ENCODE measurements around the gene ARID1B.

The ARID1B gene

DNA sequence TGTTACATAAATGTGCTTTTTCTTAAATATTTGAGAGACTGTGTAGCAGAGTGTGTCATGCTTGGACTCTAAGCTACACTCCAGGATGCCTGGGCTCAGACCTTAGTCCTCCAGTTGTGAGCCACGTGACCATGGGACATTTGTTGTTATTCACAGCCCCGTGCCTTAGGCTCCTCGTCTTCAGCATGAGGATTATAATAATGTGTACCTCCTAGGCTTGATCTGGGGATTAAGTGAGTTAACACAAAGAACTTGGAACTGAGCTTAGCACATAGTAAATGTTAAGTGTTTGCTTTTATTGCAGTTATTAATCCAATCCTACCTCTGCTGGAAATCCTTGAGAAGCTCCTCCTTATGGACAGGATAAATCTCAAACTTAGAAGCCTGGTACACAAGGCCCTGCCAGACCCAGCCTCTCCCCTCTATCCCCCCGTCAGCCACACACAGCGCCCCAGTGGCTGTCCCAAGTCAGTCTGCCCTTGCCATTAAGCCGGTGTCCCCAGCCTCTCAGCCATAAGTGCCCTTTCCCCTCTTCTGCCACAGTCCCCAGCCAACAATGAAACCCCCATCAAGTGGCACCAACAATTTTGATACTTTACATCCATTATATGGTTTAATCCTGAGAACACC, 368.6 kb downstream of the ARID1B start:
- no peak for DNase-seq

DNA sequence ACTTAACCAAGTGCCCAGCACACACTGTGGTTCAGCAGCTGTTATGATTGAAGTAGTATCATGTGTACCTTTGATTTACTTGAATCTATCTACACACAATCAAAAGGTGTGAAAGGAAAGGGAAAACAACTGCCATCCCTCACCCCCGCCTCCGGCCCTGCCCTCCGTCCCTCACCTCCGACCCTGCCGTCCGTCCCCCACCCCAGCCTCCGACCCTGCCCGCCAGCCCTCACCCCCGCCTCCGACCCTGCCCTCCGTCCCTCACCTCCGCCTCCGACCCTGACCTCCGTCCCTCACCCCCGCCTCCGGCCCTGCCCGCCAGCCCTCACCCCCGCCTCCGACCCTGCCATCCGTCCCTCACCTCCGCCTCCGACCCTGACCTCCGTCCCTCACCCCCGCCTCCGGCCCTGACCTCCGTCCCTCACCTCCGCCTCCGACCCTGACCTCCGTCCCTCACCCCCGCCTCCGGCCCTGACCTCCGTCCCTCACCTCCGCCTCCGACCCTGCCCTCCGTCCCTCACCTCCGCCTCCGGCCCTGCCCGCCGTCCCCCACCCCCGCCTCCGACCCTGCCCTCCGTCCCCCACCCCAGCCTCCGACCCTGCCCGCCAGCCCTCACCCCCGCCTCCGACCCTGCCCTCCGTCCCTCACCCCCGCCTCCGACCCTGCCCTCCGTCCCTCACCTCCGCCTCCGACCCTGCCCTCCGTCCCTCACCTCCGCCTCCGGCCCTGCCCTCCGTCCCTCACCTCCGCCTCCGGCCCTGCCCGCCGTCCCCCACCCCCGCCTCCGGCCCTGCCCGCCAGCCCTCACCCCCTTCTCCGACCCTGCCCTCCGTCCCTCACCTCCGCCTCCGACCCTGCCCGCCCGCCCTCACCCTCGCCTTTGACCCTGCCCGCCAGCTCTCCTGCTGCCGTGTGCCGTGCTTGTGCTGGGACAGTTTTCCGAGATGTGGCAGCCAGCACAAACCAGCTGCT, 370.2 kb downstream of the ARID1B start:
- DNase-seq: peak; percentile 36

DNA sequence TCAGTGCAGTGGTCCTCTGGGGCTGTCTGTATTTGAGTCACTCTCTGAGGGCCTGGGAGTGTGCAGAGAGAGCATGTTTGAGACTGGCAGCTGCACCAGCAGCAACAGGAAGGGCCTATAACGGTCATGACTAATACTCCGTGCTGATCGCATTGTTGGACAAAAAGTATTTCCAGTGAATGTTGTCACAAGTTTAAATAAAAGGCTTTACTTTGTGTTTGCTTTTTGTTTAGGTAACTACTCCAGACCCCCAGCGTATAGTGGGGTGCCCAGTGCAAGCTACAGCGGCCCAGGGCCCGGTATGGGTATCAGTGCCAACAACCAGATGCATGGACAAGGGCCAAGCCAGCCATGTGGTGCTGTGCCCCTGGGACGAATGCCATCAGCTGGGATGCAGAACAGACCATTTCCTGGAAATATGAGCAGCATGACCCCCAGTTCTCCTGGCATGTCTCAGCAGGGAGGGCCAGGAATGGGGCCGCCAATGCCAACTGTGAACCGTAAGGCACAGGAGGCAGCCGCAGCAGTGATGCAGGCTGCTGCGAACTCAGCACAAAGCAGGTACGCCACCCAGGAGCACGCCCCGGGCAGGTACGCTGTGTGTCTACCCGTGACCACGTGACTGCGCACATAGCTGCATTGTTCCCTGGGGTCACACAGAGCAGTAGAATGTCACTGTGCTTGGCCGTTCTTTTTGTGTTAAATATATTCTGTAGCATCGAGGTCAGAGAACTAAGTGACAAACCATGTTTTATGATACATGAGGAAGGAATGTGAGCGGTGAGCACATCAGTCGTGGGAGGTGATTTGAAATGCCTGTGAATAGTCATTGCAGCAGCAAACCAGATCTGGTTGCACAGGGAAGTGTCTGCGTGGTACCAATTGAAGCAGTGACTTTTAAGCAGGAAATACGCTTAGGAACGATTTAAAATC, 371.5 kb downstream of the ARID1B start:
- no peak for DNase-seq

DNA sequence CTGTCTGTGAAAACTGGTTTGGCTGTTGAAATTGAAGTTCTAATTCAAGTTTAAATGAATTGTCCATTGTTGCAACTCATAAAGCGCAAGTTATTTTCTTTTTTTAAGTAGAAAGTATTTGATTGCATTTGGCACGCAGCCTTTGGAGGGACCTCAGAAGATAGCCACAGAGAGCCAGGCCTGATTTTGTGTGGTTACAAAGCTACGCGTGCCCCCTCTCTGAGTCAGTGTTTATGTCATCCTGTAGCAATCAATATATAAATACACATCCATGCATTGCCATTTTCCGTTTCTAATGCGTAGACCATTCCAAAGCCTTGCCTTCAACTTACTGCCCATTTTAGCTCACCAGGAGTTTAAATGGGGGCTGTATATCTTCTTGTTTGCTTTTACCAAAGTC, 372.9 kb downstream of the ARID1B start:
- no peak for DNase-seq

DNA sequence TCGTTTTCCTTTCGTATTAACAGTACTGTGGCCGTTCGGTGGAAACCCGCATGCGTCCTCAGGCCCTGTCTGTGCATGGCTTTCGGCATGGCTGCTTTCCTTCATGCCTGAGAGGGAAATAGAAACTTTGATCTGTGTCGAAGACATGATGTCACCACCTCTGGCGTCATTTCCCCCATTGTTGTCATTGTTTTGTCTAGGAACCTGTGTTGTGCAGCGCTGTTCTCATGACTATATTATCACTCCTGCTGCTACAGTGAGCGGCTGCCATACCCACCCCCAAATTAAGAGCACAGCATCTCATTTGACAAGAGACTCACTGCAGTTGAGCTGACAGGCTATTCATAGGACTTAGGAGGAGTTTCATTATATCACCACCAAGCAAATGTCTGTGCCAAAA, 373.9 kb downstream of the ARID1B start:
- no peak for DNase-seq

DNA sequence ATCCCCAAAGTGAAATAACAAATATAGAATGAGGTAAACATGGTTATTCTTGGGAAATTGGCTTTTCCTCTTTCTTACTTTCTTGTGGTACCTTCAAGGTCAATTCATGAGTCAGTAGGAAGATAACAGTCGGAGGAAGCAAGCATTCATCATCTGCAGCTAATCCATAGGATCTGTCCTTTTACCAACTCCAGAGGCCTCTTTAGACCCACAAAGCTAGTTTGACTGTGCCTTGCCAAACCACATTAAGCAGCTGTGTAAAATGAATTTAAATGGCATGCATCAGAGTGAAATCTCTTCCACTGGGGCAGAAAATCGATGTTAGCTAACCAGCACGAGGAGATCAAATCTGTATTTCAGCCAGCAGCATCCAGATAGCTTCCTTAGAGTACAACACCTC, 374.8 kb downstream of the ARID1B start:
- no peak for DNase-seq

DNA sequence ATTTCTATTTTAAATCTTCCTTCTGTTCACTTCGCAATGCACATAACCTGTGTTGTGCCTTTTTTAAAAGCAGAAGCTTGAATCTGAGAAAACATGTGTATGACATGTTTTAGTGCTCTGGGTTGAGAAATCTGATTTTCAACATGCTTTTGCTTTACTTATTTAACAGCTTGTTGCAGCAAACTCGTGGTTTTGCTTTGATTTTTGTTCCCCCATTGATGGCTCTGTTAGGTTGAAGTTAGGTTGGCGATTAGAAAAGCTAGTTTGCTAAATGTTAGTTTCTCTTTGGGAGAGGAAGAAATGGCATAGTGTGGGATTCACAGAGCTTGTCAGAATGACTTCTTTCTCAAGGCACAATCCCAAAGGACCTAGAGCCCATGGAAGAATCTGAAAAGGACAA, 375.4 kb downstream of the ARID1B start:
- DNase-seq: no peak

DNA sequence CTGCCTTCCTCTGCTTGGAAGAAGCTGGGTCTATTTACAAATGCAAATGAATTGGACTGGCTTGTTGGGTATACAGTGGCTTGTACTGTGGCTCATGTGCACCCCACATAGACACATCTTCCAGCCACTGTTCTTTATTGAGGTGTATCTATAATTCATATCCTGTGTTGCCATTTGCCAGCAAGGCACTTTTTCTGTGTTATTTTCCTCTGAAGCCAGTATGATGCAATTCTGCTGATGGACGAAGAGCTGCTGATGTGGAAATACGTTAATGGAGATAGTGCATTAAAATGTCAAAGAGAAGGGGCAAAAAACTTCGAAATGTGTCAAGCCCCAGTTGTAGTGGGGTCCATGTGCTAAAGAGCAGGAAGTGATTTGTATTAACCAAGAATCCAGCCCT, 378.6 kb downstream of the ARID1B start:
- DNase-seq: no peak

DNA sequence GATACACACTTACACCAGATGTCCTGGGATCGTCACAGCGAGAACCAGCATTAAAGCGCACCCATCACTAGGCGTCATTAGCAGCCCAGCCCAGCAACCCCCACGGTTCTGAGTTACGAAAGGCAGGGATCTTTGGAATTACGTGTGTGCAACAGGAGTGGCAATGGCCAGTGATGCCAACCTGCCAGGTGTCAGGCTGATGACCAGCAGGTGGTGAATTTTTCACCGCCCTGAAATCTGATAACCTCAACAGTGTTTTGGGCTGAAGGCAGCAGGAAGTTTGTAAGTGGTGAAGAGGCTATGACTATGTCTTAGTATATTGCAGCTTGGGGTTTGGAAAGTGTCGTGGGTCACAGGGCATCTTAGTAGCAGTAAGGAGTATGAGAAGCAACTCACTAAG, 380.1 kb downstream of the ARID1B start:
- DNase-seq: no peak

DNA sequence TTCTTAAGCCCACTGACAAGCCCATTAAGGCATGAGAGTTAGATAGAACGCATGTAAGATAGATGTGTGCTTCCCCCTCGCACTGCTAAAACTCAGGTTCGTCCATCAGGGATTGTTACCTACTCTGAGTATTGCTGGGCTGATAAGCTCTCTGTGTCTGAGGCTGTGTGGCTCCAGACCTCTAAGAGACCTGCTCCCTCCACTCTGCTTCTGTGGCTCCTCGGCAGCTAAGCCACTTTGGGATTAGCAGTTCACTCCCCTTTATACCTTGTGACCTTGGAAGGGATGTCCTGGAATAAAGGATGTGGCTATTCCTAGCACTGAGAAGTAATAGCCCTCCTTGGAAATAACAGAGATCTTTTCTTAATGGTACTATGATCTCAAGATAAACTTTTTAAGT, 381.3 kb downstream of the ARID1B start:
- DNase-seq: no peak

DNA sequence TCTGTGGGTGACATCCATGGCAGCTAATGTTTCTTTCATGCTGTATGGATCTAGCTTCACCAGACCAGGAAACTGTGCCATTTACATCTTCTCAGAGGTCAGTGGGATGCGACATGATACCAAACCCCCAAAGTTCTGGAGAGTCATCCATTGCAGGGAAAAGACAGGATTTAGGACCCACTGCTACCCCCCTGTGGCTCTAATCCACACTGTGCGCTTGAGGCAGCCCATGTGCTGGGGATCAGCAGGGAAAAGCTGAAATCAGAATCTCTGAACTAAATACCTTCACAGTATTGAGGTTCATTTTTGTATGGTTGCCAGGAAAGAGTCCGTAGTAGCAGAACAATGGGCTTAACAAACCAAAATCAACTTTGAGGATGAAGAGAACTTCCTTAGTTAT, 381.7 kb downstream of the ARID1B start:
- DNase-seq: no peak

DNA sequence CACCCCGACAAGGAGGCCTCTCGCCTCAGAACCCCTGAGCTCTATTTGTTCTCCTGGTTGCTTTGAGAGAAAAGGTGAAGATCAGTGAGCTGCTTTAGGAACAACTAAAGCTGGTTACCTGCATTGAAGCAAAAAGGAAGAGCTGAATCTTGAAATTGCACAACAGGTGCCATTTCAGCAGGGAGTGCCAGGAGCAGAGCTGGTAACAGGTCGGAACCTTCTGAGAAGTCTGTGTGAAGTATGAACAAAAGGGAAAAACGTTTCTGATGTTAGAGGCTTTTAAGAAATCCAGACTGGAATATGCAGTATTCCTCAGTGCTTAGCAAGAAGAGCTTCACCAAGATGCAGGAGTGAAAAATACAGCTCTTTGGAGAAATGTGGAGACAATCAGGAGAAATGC, 382.2 kb downstream of the ARID1B start:
- DNase-seq: no peak

DNA sequence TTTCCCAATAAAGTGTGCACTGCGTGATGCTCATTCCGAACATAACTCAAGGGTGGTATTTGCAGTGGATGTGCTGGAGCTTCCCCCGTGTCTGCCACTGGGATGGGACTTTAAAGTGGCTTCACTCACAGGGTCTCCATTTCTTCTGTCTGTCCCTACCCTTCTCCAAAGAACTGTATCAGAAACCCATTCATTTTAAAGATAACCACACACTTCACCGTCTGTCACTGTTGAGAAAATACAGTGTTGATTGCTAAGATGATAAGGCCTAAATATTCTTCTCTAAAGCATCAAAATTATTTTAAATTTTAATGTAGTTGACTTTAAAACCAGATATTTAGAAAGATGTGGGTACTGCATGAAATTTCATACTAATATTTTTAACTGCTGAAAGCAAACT, 384.7 kb downstream of the ARID1B start:
- no peak for DNase-seq

DNA sequence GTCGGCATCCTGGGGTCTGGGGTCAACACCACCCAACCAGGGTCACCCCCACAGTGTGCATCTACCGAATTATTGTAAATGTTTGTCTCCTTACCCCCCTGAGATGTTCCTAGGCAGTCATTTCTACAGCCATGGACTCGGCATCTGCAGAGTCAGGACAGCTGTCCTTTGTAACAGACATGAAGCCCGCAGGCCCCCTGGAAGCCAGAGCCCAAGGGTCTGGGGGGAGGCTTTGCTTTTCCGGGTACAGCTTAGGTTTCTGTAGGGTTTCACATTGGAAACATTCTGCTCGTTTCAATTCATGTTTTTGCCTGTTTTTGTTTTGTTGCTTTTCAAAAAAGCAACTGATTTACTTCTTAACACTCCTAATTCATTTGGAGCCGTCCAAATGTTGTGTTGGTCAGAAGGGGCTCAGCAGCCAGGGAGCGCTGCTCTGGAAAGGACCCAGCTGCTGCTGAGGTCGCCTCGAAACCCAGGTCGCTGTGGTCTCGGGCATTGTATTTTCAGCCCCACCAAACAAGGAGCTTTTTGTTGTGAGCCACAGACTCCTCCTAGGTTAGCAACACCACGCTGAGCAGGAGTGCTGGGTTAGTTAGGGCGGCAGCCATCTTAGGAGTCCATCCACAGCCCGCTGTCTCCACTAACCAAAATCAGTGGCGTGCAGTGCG, 385.7 kb downstream of the ARID1B start:
- no peak for DNase-seq

DNA sequence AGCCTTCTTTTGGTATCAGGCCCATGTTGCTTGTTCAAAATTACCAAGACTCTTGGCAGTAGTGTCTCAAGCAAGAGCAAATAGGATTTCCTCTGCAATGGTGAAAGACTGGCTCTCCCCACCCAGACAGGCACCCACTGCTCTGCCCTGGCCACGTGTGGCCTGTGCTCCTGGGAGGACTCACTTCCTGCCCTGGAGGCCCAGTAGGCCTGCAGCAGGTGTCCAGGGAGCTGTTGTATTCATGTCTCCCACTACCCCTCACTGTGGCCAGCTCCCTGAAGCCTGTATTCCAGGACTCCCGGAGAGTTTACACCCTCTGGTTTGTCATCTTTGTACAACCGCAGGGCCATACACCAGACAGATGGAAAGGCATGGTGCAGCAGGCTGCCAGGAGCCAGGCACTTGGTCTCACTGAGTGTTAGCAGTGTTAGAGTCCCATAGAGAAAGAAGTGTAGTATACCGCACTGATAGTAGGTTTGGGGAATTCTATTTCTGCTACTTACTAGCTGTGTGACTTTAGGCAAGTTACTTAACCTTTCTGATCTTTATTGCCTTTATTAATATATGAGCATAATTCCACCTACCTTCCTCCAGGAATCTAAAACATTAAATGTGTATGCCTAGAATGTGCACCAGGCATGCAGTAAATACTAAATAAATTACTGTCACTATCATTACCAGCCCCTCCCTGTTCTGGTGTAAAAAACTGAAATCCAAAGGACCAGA, 386.4 kb downstream of the ARID1B start:
- no peak for DNase-seq

DNA sequence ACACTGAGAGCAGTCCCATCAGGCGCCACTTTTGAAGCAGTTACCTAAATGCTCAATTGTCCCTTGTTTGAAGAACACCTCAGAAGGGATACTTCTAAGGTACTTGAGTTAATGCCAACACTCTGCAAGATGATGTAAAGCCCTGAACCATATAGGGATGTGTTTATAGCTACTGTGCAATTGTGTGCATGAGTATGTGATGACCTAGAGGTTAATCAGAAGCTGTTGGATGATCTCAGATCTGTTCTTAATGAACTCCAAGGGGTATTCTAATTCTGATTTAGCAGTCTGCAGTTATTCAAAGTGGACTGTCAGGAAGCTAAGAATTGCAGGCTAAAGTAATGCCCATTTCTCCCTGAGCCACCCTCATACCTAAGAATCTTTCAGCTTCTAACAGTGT, 387.8 kb downstream of the ARID1B start:
- DNase-seq: no peak

DNA sequence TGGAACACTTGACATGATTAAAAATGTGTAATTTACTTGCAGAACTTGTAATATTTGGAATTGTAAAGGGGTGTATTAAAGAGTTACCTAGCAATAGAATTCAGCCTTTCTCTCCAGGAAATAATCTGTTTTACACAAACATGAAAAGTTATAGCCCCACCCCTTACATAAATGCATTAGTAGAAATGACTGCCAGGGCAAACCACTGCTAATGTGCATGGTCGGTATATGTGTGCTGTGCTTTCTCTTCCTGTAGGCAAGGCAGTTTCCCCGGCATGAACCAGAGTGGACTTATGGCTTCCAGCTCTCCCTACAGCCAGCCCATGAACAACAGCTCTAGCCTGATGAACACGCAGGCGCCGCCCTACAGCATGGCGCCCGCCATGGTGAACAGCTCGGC, 389.6 kb downstream of the ARID1B start:
- no peak for DNase-seq

DNA sequence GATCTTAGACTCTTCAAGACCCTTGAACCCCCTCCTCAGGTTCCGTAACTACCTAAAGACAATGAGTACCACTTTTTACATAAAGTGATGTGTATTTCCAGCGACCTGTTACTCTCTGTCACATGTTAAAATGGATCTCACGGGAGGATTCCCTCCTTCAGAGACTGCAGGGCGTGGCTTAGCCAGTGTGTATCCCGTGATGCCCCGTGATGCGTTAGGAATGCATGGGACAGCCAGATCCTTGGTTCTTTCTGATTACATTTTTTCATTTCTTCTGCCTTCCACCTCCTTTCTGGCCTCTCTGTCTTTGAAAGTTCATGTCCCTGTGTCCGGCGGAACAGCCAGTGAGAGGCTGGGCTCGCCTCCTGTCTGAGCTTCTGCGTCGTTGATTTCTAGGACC, 390.7 kb downstream of the ARID1B start:
- no peak for DNase-seq

DNA sequence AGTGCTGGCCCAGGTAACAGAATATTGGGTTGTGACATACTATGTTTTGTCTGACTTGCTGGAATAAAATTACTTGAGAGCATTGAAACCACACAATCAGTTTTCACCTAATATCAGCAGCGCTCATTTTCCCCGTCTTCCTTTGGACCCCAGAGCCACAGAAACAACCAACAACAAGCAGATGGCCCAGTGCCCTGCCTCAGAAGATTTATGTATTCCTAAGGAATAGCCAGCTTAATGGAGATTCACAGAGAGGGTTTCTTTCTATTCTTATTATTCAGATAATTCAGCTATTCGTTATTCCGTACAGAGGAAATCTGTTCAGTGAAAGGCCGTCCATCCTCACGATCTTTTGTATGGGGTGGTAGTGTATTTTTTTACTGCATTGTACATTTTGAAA, 391.3 kb downstream of the ARID1B start:
- DNase-seq: no peak

DNA sequence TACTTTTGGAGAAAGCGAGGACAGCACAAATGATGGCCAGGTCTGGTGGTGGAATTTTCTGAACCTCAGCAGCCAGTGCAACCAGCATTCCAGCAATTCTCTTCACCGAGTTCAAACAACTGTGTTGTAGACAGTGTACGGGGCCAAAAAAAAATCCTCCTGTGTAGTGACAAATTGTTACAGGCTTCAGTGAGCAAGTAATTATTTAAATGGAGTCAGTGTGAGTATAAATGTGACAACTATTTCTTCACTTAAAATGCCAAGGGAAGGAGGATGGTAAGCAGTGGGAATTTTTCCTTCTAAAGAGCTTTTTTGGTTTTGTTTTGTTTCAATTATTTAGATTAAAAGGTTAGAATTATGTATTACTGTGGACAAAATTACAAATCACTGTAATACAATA, 392.0 kb downstream of the ARID1B start:
- DNase-seq: no peak

DNA sequence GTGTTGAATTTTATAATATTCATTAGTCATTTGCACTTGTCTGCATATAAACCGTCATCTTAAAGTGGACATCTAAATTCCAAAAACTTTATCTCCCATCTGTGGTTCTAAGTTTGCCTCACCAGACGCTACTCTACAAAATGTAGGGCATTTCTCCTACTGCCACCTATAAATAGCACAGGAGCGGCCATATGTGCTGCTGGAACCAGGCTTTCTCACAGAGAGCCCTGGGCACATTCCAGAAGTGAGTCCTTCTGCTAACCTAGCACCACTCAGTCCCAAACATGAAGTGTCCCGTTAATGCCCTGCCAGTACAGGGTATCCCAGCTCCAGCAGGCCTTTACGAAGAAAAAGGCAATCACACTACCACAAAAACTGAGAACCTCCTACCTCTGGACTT, 392.5 kb downstream of the ARID1B start:
- DNase-seq: no peak

DNA sequence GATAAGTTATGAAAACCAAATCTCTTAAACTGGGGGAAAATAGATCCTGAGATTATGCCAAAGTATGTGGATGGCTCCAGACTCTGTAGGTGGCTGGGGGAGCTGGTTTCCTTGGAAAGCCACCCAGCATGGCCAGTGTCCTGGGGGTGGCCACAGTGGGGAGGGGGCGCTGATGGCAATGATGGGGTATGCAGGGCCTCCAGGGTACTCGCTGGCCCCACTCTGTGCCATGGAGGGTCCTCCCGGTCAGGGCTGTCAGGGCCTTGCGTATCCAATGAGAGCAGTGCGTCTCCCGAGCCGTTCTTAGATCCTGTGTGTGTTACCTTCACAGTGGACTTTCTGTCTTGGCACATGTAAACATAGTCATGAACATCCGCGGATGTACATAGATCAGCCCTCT, 393.4 kb downstream of the ARID1B start:
- DNase-seq: no peak

All from CD4-positive, alpha-beta T cell treated with Interleukin-10 for 1 hour (primary cell).